Panc1 (cell line): ENCODE data around the gene SEZ6L. TPM values are rescaled to one million over a fixed set of nuclear protein-coding genes. Genes with fewer than 3 reads are reported as not detected.

Experiments
- ATAC-seq: fragments of 200-7000 bp; cut with Tn5 transposase; 2 replicates; pipeline ENCODE4 v1.9.1; 2020; ENCODE audit warnings: mild to moderate bottlenecking, moderate library complexity
- BruUV-seq: library from RNA; stranded (reverse); fragments of 400-500 nt; replicated peaks from 2 replicates; lab custom pipeline; 2021; lab: Mats Ljungman, UMichigan
- CTCF ChIA-PET: fragments of 300-600 bp; sonication (Branson Sonifier 250); formaldehyde crosslinking; loops from one replicate; lab custom pipeline; 2022; ENCODE audit warnings: antibody characterized with exemption; lab: Charles Lee
- POLR2A ChIA-PET: fragments of 300-600 bp; sonication (Branson Sonifier 250); formaldehyde crosslinking; loops from one replicate; lab custom pipeline; 2022; ENCODE audit warnings: antibody characterized with exemption; lab: Charles Lee
- DNase-seq: peaks from one replicate; pipeline ENCODE4 v3.0.0-alpha.2; 2010; ENCODE audit warnings: low read depth, low spot score
- H3K27ac ChIP-seq: 2 replicates; pipeline ENCODE4 v1.5.1; 2011; ENCODE audit warnings: mild to moderate bottlenecking, low read length, inconsistent platforms
- H3K27me3 ChIP-seq: fragments of 200-500 bp; sonication (Bioruptor generic); 2 replicates; pipeline ENCODE4 v1.6.0; 2014; ENCODE audit warnings: low read length, inconsistent platforms; ENCODE audit not compliant: control insufficient read depth, insufficient read depth
- H3K36me3 ChIP-seq: fragments of 200-500 bp; sonication (Bioruptor generic); 2 replicates; pipeline ENCODE4 v1.5.1; 2014; ENCODE audit warnings: inconsistent platforms, mild to moderate bottlenecking, low read length, moderate library complexity; ENCODE audit not compliant: control insufficient read depth, insufficient read depth
- H3K4me1 ChIP-seq: 2 replicates; pipeline ENCODE4 v1.5.1; 2011; ENCODE audit warnings: inconsistent platforms, mild to moderate bottlenecking, low read length, moderate library complexity; ENCODE audit not compliant: control insufficient read depth, insufficient read depth
- H3K4me3 ChIP-seq, 2 experiments: 2 replicates each; pipeline ENCODE4 v1.5.1; 2011 to 2012; ENCODE audit warnings: low read depth in 2 of 2, low read length in 2 of 2, mild to moderate bottlenecking in 2 of 2, inconsistent platforms in 1 of 2, moderate library complexity in 1 of 2
- H3K9me3 ChIP-seq: fragments of 200-500 bp; sonication (Bioruptor generic); 2 replicates; pipeline ENCODE4 v1.5.1; 2014; ENCODE audit warnings: low read depth, mild to moderate bottlenecking, inconsistent platforms, low read length, moderate library complexity; ENCODE audit not compliant: control insufficient read depth, insufficient read depth
- POLR2AphosphoS5 ChIP-seq: IDR thresholded peaks from 2 replicates; pipeline ENCODE4 v1.6.1; 2012; ENCODE audit warnings: mild to moderate bottlenecking, low read depth, low read length, moderate library complexity
- SIN3A ChIP-seq: IDR thresholded peaks from 2 replicates; pipeline ENCODE4 v1.6.1; 2012; ENCODE audit warnings: low read depth, mild to moderate bottlenecking, low read length, moderate library complexity, borderline replicate concordance; ENCODE audit not compliant: insufficient read depth
- TCF7L2 ChIP-seq: IDR thresholded peaks from 2 replicates; pipeline ENCODE4 v1.6.1; 2011; ENCODE audit warnings: mild to moderate bottlenecking, low read depth, low read length, inconsistent platforms
- in situ Hi-C: cut with HindIII; loops from 2 replicates; pipeline ENCODE4 v1.10.0; 2016; ENCODE audit warnings: low sequenced_read_pairs, low pct_unique_long_range_greater_than_20kb
- intact Hi-C: fragments of 100-400 bp; cut with micrococcal nuclease; formaldehyde crosslinking; loops from one replicate; pipeline ENCODE4 v1.10.0; 2022; ENCODE audit not compliant: unreplicated experiment
- total RNA-seq: library from RNA; stranded (reverse); gene quantifications from one replicate; pipeline ENCODE4 v1.2.1, GENCODE V29; 2021; ENCODE audit not compliant: unreplicated experiment
- TF ChIP-seq, protein P1 (sequence below): fragments of 450-650 bp; IDR thresholded peaks from 2 replicates; pipeline ENCODE4 v1.5.1; 2017; ENCODE audit warnings: mild to moderate bottlenecking
- TF ChIP-seq, protein P2 (sequence below), 2 experiments: IDR thresholded peaks; 2 replicates each; pipeline ENCODE4 v1.6.1; 2011 to 2012; ENCODE audit warnings: low read depth in 2 of 2, control low read depth in 1 of 2, low read length in 1 of 2, mild to moderate bottlenecking in 1 of 2, moderate library complexity in 1 of 2; ENCODE audit not compliant: insufficient read depth in 1 of 2

SEZ6L gene
- total RNA-seq, 1 experiment from 2014 or later: not detected

DNA sequence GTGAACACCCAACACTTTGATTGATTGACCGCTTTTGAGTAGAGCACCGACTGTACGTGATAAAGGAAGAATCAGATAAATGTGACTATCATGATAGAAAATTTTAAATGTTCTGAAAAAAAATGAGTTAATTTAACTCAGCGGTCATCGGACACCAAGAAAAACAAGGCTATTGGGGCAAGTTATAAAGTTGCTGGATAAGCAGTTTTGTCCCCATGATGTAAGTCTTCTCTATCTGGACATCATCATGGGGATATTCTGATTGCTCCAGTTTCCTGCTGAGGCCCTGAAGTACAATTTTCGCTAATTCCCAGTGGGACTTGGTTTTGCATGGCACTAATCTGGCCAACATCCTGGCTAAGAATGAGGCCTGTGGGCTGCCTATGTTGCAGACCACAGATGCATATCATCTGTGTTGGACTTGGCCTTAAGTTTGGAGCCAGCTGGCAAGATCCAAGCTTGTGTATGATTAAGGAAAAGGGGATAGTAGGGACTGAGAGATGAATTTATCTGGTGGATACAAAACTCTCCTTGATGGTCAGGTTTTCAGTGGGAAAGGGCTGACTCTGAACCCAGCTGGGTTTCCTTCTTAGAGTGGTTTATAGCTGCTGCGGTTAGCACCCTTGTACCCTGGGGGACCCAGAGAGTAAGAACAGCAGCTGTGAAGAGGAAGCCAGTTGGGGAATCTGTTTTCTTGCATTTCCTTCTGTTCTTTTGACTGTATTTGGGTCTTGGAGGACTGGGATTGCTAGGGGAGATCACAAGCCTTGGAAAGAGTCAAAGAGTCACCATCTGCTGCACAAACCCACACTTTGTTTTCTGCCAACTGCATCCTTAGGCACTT is 118.3 kb downstream of the SEZ6L start:
- BruUV-seq: no TSS peak
- Histone ChIP-seq H3K27me3 (no peaks in the 10 kb centered on the region; the same call in 1 of the 2 replicates), H3K4me1 (no peaks in the 10 kb centered on the region), H3K36me3 (no peaks in the 10 kb centered on the region), H3K4me3 (no peak overlapping the region), H3K27ac (no peak overlapping the region), H3K9me3 (no peaks in the 10 kb centered on the region)
- ATAC-seq: no peak
- POLR2A ChIA-PET: no interaction called here
- intact Hi-C loops: no loop called here
- TF ChIP-seq, protein P1, sequence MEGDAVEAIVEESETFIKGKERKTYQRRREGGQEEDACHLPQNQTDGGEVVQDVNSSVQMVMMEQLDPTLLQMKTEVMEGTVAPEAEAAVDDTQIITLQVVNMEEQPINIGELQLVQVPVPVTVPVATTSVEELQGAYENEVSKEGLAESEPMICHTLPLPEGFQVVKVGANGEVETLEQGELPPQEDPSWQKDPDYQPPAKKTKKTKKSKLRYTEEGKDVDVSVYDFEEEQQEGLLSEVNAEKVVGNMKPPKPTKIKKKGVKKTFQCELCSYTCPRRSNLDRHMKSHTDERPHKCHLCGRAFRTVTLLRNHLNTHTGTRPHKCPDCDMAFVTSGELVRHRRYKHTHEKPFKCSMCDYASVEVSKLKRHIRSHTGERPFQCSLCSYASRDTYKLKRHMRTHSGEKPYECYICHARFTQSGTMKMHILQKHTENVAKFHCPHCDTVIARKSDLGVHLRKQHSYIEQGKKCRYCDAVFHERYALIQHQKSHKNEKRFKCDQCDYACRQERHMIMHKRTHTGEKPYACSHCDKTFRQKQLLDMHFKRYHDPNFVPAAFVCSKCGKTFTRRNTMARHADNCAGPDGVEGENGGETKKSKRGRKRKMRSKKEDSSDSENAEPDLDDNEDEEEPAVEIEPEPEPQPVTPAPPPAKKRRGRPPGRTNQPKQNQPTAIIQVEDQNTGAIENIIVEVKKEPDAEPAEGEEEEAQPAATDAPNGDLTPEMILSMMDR: no peak
- TF ChIP-seq SIN3A (no peak), POLR2AphosphoS5 (no peak), TCF7L2 (no peak)
- TF ChIP-seq, protein P2, sequence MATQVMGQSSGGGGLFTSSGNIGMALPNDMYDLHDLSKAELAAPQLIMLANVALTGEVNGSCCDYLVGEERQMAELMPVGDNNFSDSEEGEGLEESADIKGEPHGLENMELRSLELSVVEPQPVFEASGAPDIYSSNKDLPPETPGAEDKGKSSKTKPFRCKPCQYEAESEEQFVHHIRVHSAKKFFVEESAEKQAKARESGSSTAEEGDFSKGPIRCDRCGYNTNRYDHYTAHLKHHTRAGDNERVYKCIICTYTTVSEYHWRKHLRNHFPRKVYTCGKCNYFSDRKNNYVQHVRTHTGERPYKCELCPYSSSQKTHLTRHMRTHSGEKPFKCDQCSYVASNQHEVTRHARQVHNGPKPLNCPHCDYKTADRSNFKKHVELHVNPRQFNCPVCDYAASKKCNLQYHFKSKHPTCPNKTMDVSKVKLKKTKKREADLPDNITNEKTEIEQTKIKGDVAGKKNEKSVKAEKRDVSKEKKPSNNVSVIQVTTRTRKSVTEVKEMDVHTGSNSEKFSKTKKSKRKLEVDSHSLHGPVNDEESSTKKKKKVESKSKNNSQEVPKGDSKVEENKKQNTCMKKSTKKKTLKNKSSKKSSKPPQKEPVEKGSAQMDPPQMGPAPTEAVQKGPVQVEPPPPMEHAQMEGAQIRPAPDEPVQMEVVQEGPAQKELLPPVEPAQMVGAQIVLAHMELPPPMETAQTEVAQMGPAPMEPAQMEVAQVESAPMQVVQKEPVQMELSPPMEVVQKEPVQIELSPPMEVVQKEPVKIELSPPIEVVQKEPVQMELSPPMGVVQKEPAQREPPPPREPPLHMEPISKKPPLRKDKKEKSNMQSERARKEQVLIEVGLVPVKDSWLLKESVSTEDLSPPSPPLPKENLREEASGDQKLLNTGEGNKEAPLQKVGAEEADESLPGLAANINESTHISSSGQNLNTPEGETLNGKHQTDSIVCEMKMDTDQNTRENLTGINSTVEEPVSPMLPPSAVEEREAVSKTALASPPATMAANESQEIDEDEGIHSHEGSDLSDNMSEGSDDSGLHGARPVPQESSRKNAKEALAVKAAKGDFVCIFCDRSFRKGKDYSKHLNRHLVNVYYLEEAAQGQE (IDR thresholded peaks at IDR 0.05; ENCODE audit: insufficient read depth in 1 of 2, low read depth in 2 of 2, low read length in 1 of 2): no peak
- in situ Hi-C loops: no loop called here
- CTCF ChIA-PET: interaction anchor here (0.7 kb wide), 1 partner anchor 76 kb away, joined by 10 read pairs; no protein-coding TSS in a partner anchor
- DNase-seq: no peak

DNA sequence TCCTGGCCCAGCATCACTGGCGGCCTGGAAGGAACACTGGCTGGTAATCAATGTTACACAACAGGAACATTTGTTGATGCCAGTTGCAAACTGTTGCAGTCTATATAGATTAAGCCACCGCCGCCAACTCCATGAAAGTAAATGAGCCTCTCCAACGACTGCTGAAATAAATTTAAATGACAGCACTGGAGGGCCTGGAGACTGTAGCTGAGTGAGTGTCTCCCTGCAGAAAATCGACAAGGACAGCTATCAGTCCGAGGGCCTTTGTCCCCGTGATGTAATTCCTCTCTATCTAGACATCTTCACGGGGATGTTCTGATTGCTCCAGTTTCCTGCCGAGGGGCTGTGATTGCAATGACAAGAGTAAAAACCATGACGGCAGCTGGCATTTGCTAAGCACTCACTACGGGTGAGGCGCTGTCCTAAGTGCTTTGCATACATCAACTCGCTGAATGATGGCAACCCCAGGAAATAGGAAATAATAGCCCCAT is 120.4 kb downstream of the SEZ6L start:
- ATAC-seq (no peak), DNase-seq (no peak)
- no TSS peak for BruUV-seq
- Histone ChIP-seq H3K27ac (no peak overlapping the region), H3K4me1 (no peaks in the 10 kb centered on the region), H3K27me3 (no peaks in the 10 kb centered on the region; the same call in 1 of the 2 replicates), H3K4me3 (no peak overlapping the region), H3K9me3 (no peaks in the 10 kb centered on the region), H3K36me3 (no peaks in the 10 kb centered on the region)
- intact Hi-C loops (no loop called here), in situ Hi-C loops (no loop called here)
- ChIA-PET POLR2A (no interaction called here), CTCF (no interaction called here)
- no peak for TF ChIP-seq TCF7L2
- TF ChIP-seq SIN3A: no peak
- TF ChIP-seq, protein P2 (IDR thresholded peaks at IDR 0.05; ENCODE audit: insufficient read depth in 1 of 2, low read depth in 2 of 2, low read length in 1 of 2): no peak
- TF ChIP-seq, protein P1: no peak
- no peak for TF ChIP-seq POLR2AphosphoS5
